ENCODE measurements around the gene ISLR. TPM values are rescaled to one million over a fixed set of nuclear protein-coding genes. Genes with fewer than 3 reads are reported as not detected.

The ISLR gene
- total and polyA plus RNA-seq, 2 of the 8 experiments (the other 6 are each of a cell fraction or from before 2014, with no cell fraction given) = 0.29 to 0.35 TPM

GRCh38 chr15:74124196-74124595 is 49.3 kb upstream of the ISLR start (continued):
- TF ChIP-seq MAFK (IDR thresholded peaks at IDR 0.05; ENCODE audit: low read depth, low read length) (no peak), BCL11A (IDR thresholded peaks at IDR 0.05; ENCODE audit: low read depth in 2 of 2, low read length in 2 of 2) (no peak), CEBPB (IDR thresholded peaks at IDR 0.05; ENCODE audit: low read depth, low read length) (no peak), SAP30 (IDR thresholded peaks at IDR 0.05; ENCODE audit: insufficient read depth, insufficient replicate concordance, low read length) (no peak), CTCF (IDR thresholded peaks at IDR 0.05; ENCODE audit: control extremely low read depth in 1 of 3, insufficient read depth in 1 of 3, low read depth in 1 of 3, low read length in 3 of 3) (no peak)

Data from H1 (cell line).